ENCODE data around the gene NLGN2. TPM values are rescaled to one million over a fixed set of nuclear protein-coding genes. Genes with fewer than 3 reads are reported as not detected.

NLGN2 gene
- total RNA-seq, 1 experiment from 2014 or later, result 36.9 TPM

DNA sequence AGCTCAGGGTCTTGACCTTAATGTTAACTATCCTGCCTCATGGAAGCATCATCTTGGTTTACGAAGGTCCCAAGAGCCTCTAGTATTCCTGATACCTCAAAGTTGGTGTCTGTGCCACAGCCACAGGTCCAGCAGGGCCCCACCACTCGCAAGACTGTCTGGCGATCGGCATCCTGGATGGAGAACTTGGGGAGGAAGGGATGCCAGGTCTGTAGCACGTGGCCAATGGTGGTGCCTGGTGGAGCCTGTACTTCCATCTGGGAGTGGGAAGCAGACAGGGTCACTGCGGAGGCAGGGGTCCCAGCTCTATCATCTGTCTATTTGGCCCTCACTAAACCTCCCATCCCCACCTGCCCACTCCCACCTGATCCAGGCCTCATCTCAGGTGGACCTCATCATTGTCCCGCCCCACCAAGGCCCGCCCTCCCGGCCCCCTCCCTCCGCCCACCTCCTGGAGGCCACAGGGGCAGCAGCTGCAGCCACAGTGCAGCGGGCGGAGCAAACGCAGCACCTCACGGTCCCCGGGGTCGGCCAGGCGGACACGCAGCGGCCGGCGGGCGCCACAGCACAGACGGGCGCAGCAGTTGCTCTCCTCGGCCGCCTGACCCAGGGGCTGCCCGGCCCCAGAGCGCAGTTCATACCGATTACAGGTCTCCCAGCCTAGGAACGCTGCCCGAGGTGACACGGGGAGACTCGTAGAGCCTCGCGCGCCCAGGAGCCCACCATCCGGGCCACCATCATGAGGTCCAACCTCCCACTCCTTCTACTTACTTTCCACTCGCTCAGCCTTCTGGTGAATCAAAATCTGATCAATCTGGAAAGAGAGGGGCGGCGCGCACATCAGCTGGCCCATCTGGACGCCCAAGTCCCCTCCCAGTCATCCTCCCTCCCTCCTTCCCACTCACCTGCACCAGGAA lies 14.7 kb upstream of the NLGN2 start:
- Histone ChIP-seq H3K4me1 (ENCODE audit: insufficient read depth, low read length, poor library complexity, severe bottlenecking) (peaks cover 13% of the 10 kb centered on the region), H3K36me3 (ENCODE audit: insufficient read depth, low read length, poor library complexity, severe bottlenecking) (no peaks in the 10 kb centered on the region), H3K27me3 (replicated peaks; ENCODE audit: insufficient read depth, low read depth, low read length, poor library complexity) (no peaks in the 10 kb centered on the region), H3K4me3 (ENCODE audit: low read depth, low read length, poor library complexity, severe bottlenecking) (peak overlapping the region; percentile 94), H3K27ac (ENCODE audit: low read depth, low read length, poor library complexity, severe bottlenecking) (no peak overlapping the region), H3K9me3 (ENCODE audit: low read depth, low read length, poor library complexity, severe bottlenecking) (no peaks in the 10 kb centered on the region)
- intact Hi-C loops (cut with micrococcal nuclease; ENCODE audit: unreplicated experiment), result no loop called here
- BruUV-seq (replicated peaks), result no TSS peak
- POLR2A ChIA-PET (ENCODE audit: low non-redundant PET), result no interaction called here
- CTCF ChIA-PET, result no interaction called here
- DNase-seq (ENCODE audit: low spot score), result no peak
- TF ChIP-seq EZH2 (IDR thresholded peaks at IDR 0.05; ENCODE audit: borderline replicate concordance, low read depth, low read length, poor library complexity, severe bottlenecking), result no peak
- TF ChIP-seq, protein P1, sequence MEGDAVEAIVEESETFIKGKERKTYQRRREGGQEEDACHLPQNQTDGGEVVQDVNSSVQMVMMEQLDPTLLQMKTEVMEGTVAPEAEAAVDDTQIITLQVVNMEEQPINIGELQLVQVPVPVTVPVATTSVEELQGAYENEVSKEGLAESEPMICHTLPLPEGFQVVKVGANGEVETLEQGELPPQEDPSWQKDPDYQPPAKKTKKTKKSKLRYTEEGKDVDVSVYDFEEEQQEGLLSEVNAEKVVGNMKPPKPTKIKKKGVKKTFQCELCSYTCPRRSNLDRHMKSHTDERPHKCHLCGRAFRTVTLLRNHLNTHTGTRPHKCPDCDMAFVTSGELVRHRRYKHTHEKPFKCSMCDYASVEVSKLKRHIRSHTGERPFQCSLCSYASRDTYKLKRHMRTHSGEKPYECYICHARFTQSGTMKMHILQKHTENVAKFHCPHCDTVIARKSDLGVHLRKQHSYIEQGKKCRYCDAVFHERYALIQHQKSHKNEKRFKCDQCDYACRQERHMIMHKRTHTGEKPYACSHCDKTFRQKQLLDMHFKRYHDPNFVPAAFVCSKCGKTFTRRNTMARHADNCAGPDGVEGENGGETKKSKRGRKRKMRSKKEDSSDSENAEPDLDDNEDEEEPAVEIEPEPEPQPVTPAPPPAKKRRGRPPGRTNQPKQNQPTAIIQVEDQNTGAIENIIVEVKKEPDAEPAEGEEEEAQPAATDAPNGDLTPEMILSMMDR (conservative IDR thresholded peaks at IDR 0.05; ENCODE audit: low read depth, low read length), result no peak

DNA sequence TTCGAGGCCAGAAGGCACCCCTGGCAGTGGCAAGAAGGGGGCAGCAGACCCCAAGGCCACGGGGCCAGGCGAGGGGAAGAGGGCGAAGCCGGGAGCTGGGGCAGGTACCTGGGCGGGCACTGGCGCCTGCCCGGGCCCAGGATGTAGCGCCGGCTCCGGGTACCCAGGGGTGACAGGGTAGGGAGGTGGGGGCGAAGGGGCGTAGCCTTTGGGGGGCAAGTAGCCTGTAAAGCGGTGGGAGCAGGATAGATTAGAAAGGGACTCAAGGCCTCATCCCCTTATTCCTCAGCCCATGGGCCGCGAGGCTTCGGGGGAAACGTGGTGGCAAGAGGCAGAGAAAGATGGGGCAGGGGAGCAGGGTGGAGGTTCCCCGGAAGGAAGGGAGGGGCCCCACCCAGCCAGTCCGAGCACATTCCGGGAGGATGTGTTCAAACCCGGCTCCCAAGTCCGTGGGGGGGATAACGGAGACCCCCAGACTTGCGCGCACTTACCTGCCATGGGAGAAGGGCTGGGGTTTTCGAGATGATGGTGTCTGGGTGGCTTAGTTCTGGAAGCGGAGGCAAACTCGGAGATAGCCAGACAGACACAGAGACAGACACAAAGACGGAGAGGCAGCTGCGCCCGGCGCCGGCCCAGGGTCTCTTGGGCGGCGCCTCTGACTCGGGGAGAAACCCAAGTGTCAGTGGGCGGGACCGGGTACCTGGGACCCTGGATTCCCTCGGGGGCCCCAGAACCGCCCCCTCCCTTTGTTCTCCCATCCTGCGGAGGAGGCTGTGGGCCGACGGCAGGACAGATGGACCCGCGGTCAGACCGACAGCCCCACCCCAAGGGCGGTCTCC lies 13.8 kb upstream of the NLGN2 start:
- ChIA-PET CTCF (interaction anchor here (0.6 to 1.3 kb wide), 3 partner anchors 10 to 61 kb away, joined by 3 to 6 read pairs (median 6); partner anchors contain the start of gene TMEM256), POLR2A (ENCODE audit: low non-redundant PET) (interaction anchor here (0.9 kb wide), 1 partner anchor 10 kb away, joined by 3 read pairs; no protein-coding TSS in a partner anchor)
- Histone ChIP-seq H3K4me3 (ENCODE audit: low read depth, low read length, poor library complexity, severe bottlenecking) (peak overlapping the region; percentile 94), H3K27me3 (replicated peaks; ENCODE audit: insufficient read depth, low read depth, low read length, poor library complexity) (no peaks in the 10 kb centered on the region), H3K36me3 (ENCODE audit: insufficient read depth, low read length, poor library complexity, severe bottlenecking) (no peaks in the 10 kb centered on the region), H3K27ac (ENCODE audit: low read depth, low read length, poor library complexity, severe bottlenecking) (peak overlapping the region; percentile 80), H3K4me1 (ENCODE audit: insufficient read depth, low read length, poor library complexity, severe bottlenecking) (peaks cover 13% of the 10 kb centered on the region), H3K9me3 (ENCODE audit: low read depth, low read length, poor library complexity, severe bottlenecking) (no peaks in the 10 kb centered on the region)
- intact Hi-C loops (cut with micrococcal nuclease; ENCODE audit: unreplicated experiment), result no loop called here
- no TSS peak for BruUV-seq (replicated peaks)
- TF ChIP-seq, protein P1 (conservative IDR thresholded peaks at IDR 0.05; ENCODE audit: low read depth, low read length), result no peak; the same call in 1 of the 2 replicates
- TF ChIP-seq EZH2 (IDR thresholded peaks at IDR 0.05; ENCODE audit: borderline replicate concordance, low read depth, low read length, poor library complexity, severe bottlenecking), result no peak
- peak; percentile 38 for DNase-seq (ENCODE audit: low spot score)

DNA sequence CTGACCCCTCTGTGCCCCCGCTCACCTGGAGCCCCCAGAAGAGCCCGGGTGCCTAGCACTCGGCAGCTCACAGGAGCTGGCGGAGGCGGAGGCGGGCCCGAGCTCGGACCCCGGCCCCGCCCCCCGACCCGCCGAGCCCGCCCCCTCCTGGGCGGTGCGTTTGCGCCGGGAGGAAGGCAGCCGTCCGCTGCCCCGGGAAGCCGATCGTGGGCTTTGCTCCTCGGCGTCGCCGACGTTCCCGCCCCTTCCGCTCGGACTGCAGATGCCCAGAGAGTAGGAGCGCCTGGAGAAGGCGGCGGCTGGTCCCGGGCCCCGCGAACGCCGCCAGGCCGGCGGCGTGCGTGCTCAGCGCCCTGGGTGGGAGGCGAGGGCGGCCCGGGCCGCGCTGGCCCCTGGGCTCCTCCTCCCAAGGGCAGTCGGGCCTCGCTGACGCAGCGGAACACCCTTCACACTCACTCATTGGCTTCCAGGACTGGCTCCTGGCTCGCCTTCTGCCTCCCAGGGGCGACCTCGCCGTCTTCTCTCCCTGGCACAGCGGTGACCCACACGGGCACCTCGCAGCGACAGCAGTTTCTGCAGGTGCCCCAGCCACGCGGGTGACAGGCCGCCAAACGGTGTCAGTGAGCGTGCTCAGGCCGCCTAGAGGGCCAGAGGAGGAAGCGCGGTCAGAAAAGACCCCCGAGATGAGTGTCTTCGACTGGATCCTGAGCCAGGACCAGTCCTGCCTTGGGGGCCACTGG lies 13.0 kb upstream of the NLGN2 start, which contains the start of gene PLSCR3:
TSS of gene PLSCR3 (minus strand) at position 74 of the 740 bp plus-strand sequence. CDS start 415 bp downstream, outside the sequence.
- intact Hi-C loops (cut with micrococcal nuclease; ENCODE audit: unreplicated experiment), result no loop called here
- peak within 1 kb of the TSS; percentile 80 for H3K27ac ChIP-seq (ENCODE audit: low read depth, low read length, poor library complexity, severe bottlenecking)

More for the DNA sequence above, 13.0 kb upstream of the NLGN2 start, which contains the start of gene PLSCR3:
- no peaks in the 10 kb centered on the region for H3K9me3 ChIP-seq (ENCODE audit: low read depth, low read length, poor library complexity, severe bottlenecking)
- no TSS peak for BruUV-seq (replicated peaks)
- H3K27me3 ChIP-seq (replicated peaks; ENCODE audit: insufficient read depth, low read depth, low read length, poor library complexity), result no peaks in the 10 kb centered on the region
- ChIA-PET CTCF (interaction anchor here (0.6 to 1.3 kb wide), 3 partner anchors 9 to 60 kb away, joined by 3 to 6 read pairs (median 6); partner anchors contain the start of gene TMEM256), POLR2A (ENCODE audit: low non-redundant PET) (interaction anchor here (0.9 kb wide), 1 partner anchor 10 kb away, joined by 3 read pairs; no protein-coding TSS in a partner anchor)
- TF ChIP-seq, protein P1 (conservative IDR thresholded peaks at IDR 0.05; ENCODE audit: low read depth, low read length), result peak; percentile 50
- no peak for TF ChIP-seq EZH2 (IDR thresholded peaks at IDR 0.05; ENCODE audit: borderline replicate concordance, low read depth, low read length, poor library complexity, severe bottlenecking)
- H3K4me3 ChIP-seq (ENCODE audit: low read depth, low read length, poor library complexity, severe bottlenecking), result peak within 1 kb of the TSS; percentile 94
- peaks cover 13% of the 10 kb centered on the region for H3K4me1 ChIP-seq (ENCODE audit: insufficient read depth, low read length, poor library complexity, severe bottlenecking)
- no peaks in the 10 kb centered on the region for H3K36me3 ChIP-seq (ENCODE audit: insufficient read depth, low read length, poor library complexity, severe bottlenecking)
- peak; percentile 87 for DNase-seq (ENCODE audit: low spot score)
